ENCODE measurements around the gene PCCA.

GRCh38 chr13:100517728-100518127 lies 428.8 kb downstream of the PCCA start:
- TF ChIP-seq CTCF (IDR thresholded peaks at IDR 0.05; ENCODE audit: borderline replicate concordance, extremely low read depth, low read length, poor library complexity, severe bottlenecking), result no peak
- no peak for TF ChIP-seq EZH2 (IDR thresholded peaks at IDR 0.05; ENCODE audit: borderline replicate concordance, low read depth, low read length, severe bottlenecking)

Data from DND-41 (cell line).